Stimulated activated naive CD8-positive, alpha-beta T cell treated with anti-CD3 and anti-CD28 coated beads, Interleukin-15, Interleukin-2, amounts not matched to agents 100 U/mL and 50 U/mL, for 24 hours (primary cell): ENCODE data around the gene PRXL2B.

Source experiments
- ATAC-seq: fragments of 150-1000 bp; cut with Tn5 transposase; one replicate; pipeline ENCODE4 v1.10.0; 2021
- DNase-seq: peaks from one replicate; pipeline ENCODE4 v3.0.0; 2021

Gene PRXL2B

GRCh38 chr1:2635361-2636010 is 48.9 kb downstream of the PRXL2B start:
- DNase-seq (no peak), ATAC-seq (no peak)

- ATAC-seq, result no peak
These were observed 50.2 kb downstream of the PRXL2B start for GRCh38 chr1:2636733-2637132.

GRCh38 chr1:2637442-2638145 is 51.0 kb downstream of the PRXL2B start:
- ATAC-seq (no peak), DNase-seq (no peak)

More at GRCh38 chr1:2636733-2637132, 50.2 kb downstream of the PRXL2B start:
- DNase-seq, result no peak

- DNase-seq (no peak), ATAC-seq (no peak)
These were observed 52.0 kb downstream of the PRXL2B start for GRCh38 chr1:2638466-2639115.

- DNase-seq (no peak), ATAC-seq (no peak)
These were observed 52.6 kb downstream of the PRXL2B start for GRCh38 chr1:2639203-2639602.

GRCh38 chr1:2639607-2640521 is 53.3 kb downstream of the PRXL2B start:
- no peak for ATAC-seq

GRCh38 chr1:2640626-2641025 is 54.0 kb downstream of the PRXL2B start:
- DNase-seq (no peak), ATAC-seq (no peak)

More at GRCh38 chr1:2639607-2640521, 53.3 kb downstream of the PRXL2B start:
- DNase-seq, result no peak
